Measurements from ENCODE around the gene WDR20.

Gene WDR20

GRCh38 chr14:102095231-102095870 is 44.3 kb upstream of the WDR20 start:
- H3K27ac ChIP-seq (ENCODE audit: low read length, poor library complexity, severe bottlenecking), result no peak overlapping the region

GRCh38 chr14:102095871-102096568 is 43.7 kb upstream of the WDR20 start:
- Histone ChIP-seq H3K4ac (ENCODE audit: low read depth in 1 of 2, low read length in 2 of 2) (no peak overlapping the region), H3K4me3 (ENCODE audit: insufficient read depth in 1 of 2, low read depth in 1 of 2, low read length in 2 of 2) (no peak overlapping the region), H3K23ac (ENCODE audit: low read length in 2 of 2) (no peak overlapping the region), H3K36me3 (ENCODE audit: control insufficient read depth in 1 of 2, insufficient read depth in 2 of 2, low read depth in 1 of 2, low read length in 2 of 2) (no peaks in the 10 kb centered on the region), H3K14ac (ENCODE audit: low read length in 2 of 2) (no peak overlapping the region), H3K4me2 (ENCODE audit: low read length, poor library complexity, severe bottlenecking) (no peak overlapping the region), H3K18ac (ENCODE audit: low read depth in 1 of 2, low read length in 2 of 2) (no peak overlapping the region), H3K9ac (ENCODE audit: low read length) (no peak overlapping the region), H3K27me3 (ENCODE audit: control insufficient read depth in 1 of 2, insufficient read depth in 1 of 2, low read length in 2 of 2) (no peaks in the 10 kb centered on the region), H2BK15ac (ENCODE audit: low read depth, poor library complexity, severe bottlenecking) (no peak overlapping the region), H2AFZ (ENCODE audit: low read depth, low read length) (no peak overlapping the region), H2BK5ac (ENCODE audit: low read depth, low read length, poor library complexity, severe bottlenecking) (no peak overlapping the region), H3K79me1 (replicated peaks; ENCODE audit: low read length, poor library complexity, severe bottlenecking) (no peaks in the 10 kb centered on the region), H2BK12ac (ENCODE audit: low read length in 2 of 2) (no peak overlapping the region), H4K91ac (ENCODE audit: low read length) (no peak overlapping the region), H4K8ac (ENCODE audit: low read length) (peak overlapping the region; percentile 3), H3K4me1 (ENCODE audit: control insufficient read depth, insufficient read depth, low read depth, low read length) (peaks cover 20% of the 10 kb centered on the region), H3K9me3 (ENCODE audit: control insufficient read depth, low read length) (no peaks in the 10 kb centered on the region), H2BK120ac (ENCODE audit: low read depth, low read length) (no peak overlapping the region), H2AK5ac (ENCODE audit: low read length, severe bottlenecking) (peak overlapping the region; percentile 38), H3K27ac (ENCODE audit: low read length, poor library complexity, severe bottlenecking) (no peak overlapping the region)
- DNase-seq, result no peak
- 81% methylated on average over 7 of the region's 8 CpGs for WGBS

More at GRCh38 chr14:102095231-102095870, 44.3 kb upstream of the WDR20 start:
- Histone ChIP-seq H4K8ac (ENCODE audit: low read length) (no peak overlapping the region), H3K4me2 (ENCODE audit: low read length, poor library complexity, severe bottlenecking) (no peak overlapping the region), H2BK5ac (ENCODE audit: low read depth, low read length, poor library complexity, severe bottlenecking) (no peak overlapping the region), H2BK12ac (ENCODE audit: low read length in 2 of 2) (no peak overlapping the region), H2BK120ac (ENCODE audit: low read depth, low read length) (no peak overlapping the region), H3K23ac (ENCODE audit: low read length in 2 of 2) (no peak overlapping the region), H2BK15ac (ENCODE audit: low read depth, poor library complexity, severe bottlenecking) (no peak overlapping the region), H3K4ac (ENCODE audit: low read depth in 1 of 2, low read length in 2 of 2) (no peak overlapping the region), H3K9me3 (ENCODE audit: control insufficient read depth, low read length) (no peaks in the 10 kb centered on the region), H3K14ac (ENCODE audit: low read length in 2 of 2) (no peak overlapping the region), H3K4me3 (ENCODE audit: insufficient read depth in 1 of 2, low read depth in 1 of 2, low read length in 2 of 2) (no peak overlapping the region), H3K18ac (ENCODE audit: low read depth in 1 of 2, low read length in 2 of 2) (no peak overlapping the region), H3K36me3 (ENCODE audit: control insufficient read depth in 1 of 2, insufficient read depth in 2 of 2, low read depth in 1 of 2, low read length in 2 of 2) (no peaks in the 10 kb centered on the region), H3K27me3 (ENCODE audit: control insufficient read depth in 1 of 2, insufficient read depth in 1 of 2, low read length in 2 of 2) (no peaks in the 10 kb centered on the region), H2AK5ac (ENCODE audit: low read length, severe bottlenecking) (no peak overlapping the region), H4K91ac (ENCODE audit: low read length) (no peak overlapping the region), H3K9ac (ENCODE audit: low read length) (no peak overlapping the region), H2AFZ (ENCODE audit: low read depth, low read length) (no peak overlapping the region), H3K4me1 (ENCODE audit: control insufficient read depth, insufficient read depth, low read depth, low read length) (peaks cover 20% of the 10 kb centered on the region), H3K79me1 (replicated peaks; ENCODE audit: low read length, poor library complexity, severe bottlenecking) (no peaks in the 10 kb centered on the region)
- DNase-seq, result peak; percentile 28
- WGBS, result 38% methylated on average over 5 of the region's 6 CpGs

- H3K23ac ChIP-seq (ENCODE audit: low read length in 2 of 2), result no peak overlapping the region
- H3K14ac ChIP-seq (ENCODE audit: low read length in 2 of 2), result no peak overlapping the region
- peaks cover 20% of the 10 kb centered on the region for H3K4me1 ChIP-seq (ENCODE audit: control insufficient read depth, insufficient read depth, low read depth, low read length)
- H3K9ac ChIP-seq (ENCODE audit: low read length), result no peak overlapping the region
- no peak overlapping the region for H3K4me3 ChIP-seq (ENCODE audit: insufficient read depth in 1 of 2, low read depth in 1 of 2, low read length in 2 of 2)
- H2BK120ac ChIP-seq (ENCODE audit: low read depth, low read length), result no peak overlapping the region
- H3K4me2 ChIP-seq (ENCODE audit: low read length, poor library complexity, severe bottlenecking), result no peak overlapping the region
- no peak overlapping the region for H3K18ac ChIP-seq (ENCODE audit: low read depth in 1 of 2, low read length in 2 of 2)
- no peak overlapping the region for H2BK12ac ChIP-seq (ENCODE audit: low read length in 2 of 2)
- 44% methylated on average over 11 of the region's 12 CpGs for WGBS
- H2BK5ac ChIP-seq (ENCODE audit: low read depth, low read length, poor library complexity, severe bottlenecking), result no peak overlapping the region
- H3K27me3 ChIP-seq (ENCODE audit: control insufficient read depth in 1 of 2, insufficient read depth in 1 of 2, low read length in 2 of 2), result no peaks in the 10 kb centered on the region
- H3K9me3 ChIP-seq (ENCODE audit: control insufficient read depth, low read length), result no peaks in the 10 kb centered on the region
- DNase-seq, result peak; percentile 78
- H3K27ac ChIP-seq (ENCODE audit: low read length, poor library complexity, severe bottlenecking), result no peak overlapping the region
- H3K36me3 ChIP-seq (ENCODE audit: control insufficient read depth in 1 of 2, insufficient read depth in 2 of 2, low read depth in 1 of 2, low read length in 2 of 2), result peaks cover 0 to 3% of the 10 kb centered on the region in 2 experiments
- H2AFZ ChIP-seq (ENCODE audit: low read depth, low read length), result no peak overlapping the region
- no peaks in the 10 kb centered on the region for H3K79me1 ChIP-seq (replicated peaks; ENCODE audit: low read length, poor library complexity, severe bottlenecking)
- H3K4ac ChIP-seq (ENCODE audit: low read depth in 1 of 2, low read length in 2 of 2), result no peak overlapping the region
- peak overlapping the region; percentile 36 for H2AK5ac ChIP-seq (ENCODE audit: low read length, severe bottlenecking)
- peak overlapping the region; percentile 3 for H4K8ac ChIP-seq (ENCODE audit: low read length)
- H4K91ac ChIP-seq (ENCODE audit: low read length), result no peak overlapping the region
- H2BK15ac ChIP-seq (ENCODE audit: low read depth, poor library complexity, severe bottlenecking), result no peak overlapping the region
Observed at GRCh38 chr14:102096569-102097188, 43.0 kb upstream of the WDR20 start.

GRCh38 chr14:102097441-102098135 is 42.1 kb upstream of the WDR20 start:
- Histone ChIP-seq H3K36me3 (ENCODE audit: control insufficient read depth in 1 of 2, insufficient read depth in 2 of 2, low read depth in 1 of 2, low read length in 2 of 2) (peaks cover 0 to 4% of the 10 kb centered on the region in 2 experiments), H3K4ac (ENCODE audit: low read depth in 1 of 2, low read length in 2 of 2) (no peak overlapping the region), H4K91ac (ENCODE audit: low read length) (no peak overlapping the region), H2BK15ac (ENCODE audit: low read depth, poor library complexity, severe bottlenecking) (no peak overlapping the region), H2AK5ac (ENCODE audit: low read length, severe bottlenecking) (peak overlapping the region; percentile 57), H3K27ac (ENCODE audit: low read length, poor library complexity, severe bottlenecking) (no peak overlapping the region), H2BK120ac (ENCODE audit: low read depth, low read length) (no peak overlapping the region), H2BK5ac (ENCODE audit: low read depth, low read length, poor library complexity, severe bottlenecking) (no peak overlapping the region), H3K27me3 (ENCODE audit: control insufficient read depth in 1 of 2, insufficient read depth in 1 of 2, low read length in 2 of 2) (no peaks in the 10 kb centered on the region), H4K8ac (ENCODE audit: low read length) (no peak overlapping the region), H3K14ac (ENCODE audit: low read length in 2 of 2) (no peak overlapping the region), H2BK12ac (ENCODE audit: low read length in 2 of 2) (no peak overlapping the region), H2AFZ (ENCODE audit: low read depth, low read length) (no peak overlapping the region), H3K9ac (ENCODE audit: low read length) (no peak overlapping the region), H3K4me3 (ENCODE audit: insufficient read depth in 1 of 2, low read depth in 1 of 2, low read length in 2 of 2) (no peak overlapping the region), H3K79me1 (replicated peaks; ENCODE audit: low read length, poor library complexity, severe bottlenecking) (no peaks in the 10 kb centered on the region), H3K18ac (ENCODE audit: low read depth in 1 of 2, low read length in 2 of 2) (no peak overlapping the region), H3K4me1 (ENCODE audit: control insufficient read depth, insufficient read depth, low read depth, low read length) (peaks cover 24% of the 10 kb centered on the region), H3K9me3 (ENCODE audit: control insufficient read depth, low read length) (no peaks in the 10 kb centered on the region), H3K4me2 (ENCODE audit: low read length, poor library complexity, severe bottlenecking) (no peak overlapping the region), H3K23ac (ENCODE audit: low read length in 2 of 2) (no peak overlapping the region)
- 58% methylated on average over 6 of the region's 7 CpGs for WGBS
- DNase-seq, result no peak
